CD4-positive, alpha-beta T cell (primary cell): ENCODE measurements around the gene ZNF443. TPM values are rescaled to one million over a fixed set of nuclear protein-coding genes. Genes with fewer than 3 reads are reported as not detected.
"Not testable (repeated sequence)": the region's sequence is repeated elsewhere in the genome, so short reads cannot be mapped to it uniquely, and the experiment has no call there.

ENCODE experiments used
- ATAC-seq: fragments of 200-7000 bp; cut with Tn5 transposase; one replicate; pipeline ENCODE4 v1.10.0; 2022; ENCODE audit warnings: mild to moderate bottlenecking; ENCODE audit not compliant: poor library complexity
- CTCF ChIA-PET: fragments of 350-600 bp; sonication (Branson Sonifier 250); formaldehyde crosslinking; loops from one replicate; lab custom pipeline; 2021; ENCODE audit warnings: antibody characterized with exemption, inconsistent platforms; lab: Charles Lee
- POLR2A ChIA-PET: fragments of 350-600 bp; sonication (Branson Sonifier 250); formaldehyde crosslinking; loops from one replicate; lab custom pipeline; 2021; ENCODE audit warnings: antibody characterized with exemption, inconsistent platforms; lab: Charles Lee
- DNase-seq, 14 experiments: peaks; one replicate each; pipeline ENCODE4 v3.0.0-alpha.2; 2013 to 2020; ENCODE audit warnings: mixed read lengths in 2 of 14
- H3K27ac ChIP-seq, 2 donors: one replicate each; pipeline versions ENCODE4 v1.5.1 to v1.7.0; 2013; ENCODE audit warnings: low read length in 2 of 2, low read depth in 1 of 2, mild to moderate bottlenecking in 1 of 2
- H3K27me3 ChIP-seq, 2 experiments: 1 replicate in 1 of 2; 2 replicates in 1 of 2; pipeline versions ENCODE4 v1.6.1 to v1.7.0; 2013; ENCODE audit warnings: low read length in 2 of 2, control low read depth in 1 of 2, mild to moderate bottlenecking in 1 of 2, moderate library complexity in 1 of 2; ENCODE audit not compliant: insufficient read depth in 2 of 2, control insufficient read depth in 1 of 2
- H3K36me3 ChIP-seq: one replicate; pipeline ENCODE4 v1.6.1; 2013; ENCODE audit warnings: low read length, control low read depth; ENCODE audit not compliant: insufficient read depth
- H3K4me1 ChIP-seq: one replicate; pipeline ENCODE4 v1.6.1; 2013; ENCODE audit warnings: low read length, control low read depth; ENCODE audit not compliant: insufficient read depth
- H3K4me3 ChIP-seq: one replicate; pipeline ENCODE4 v1.5.1; 2013; ENCODE audit warnings: mild to moderate bottlenecking, low read length, moderate library complexity
- H3K9me3 ChIP-seq, 2 experiments: 1 replicate in 1 of 2; 2 replicates in 1 of 2; pipeline versions ENCODE4 v1.6.1 to v1.7.0; 2013; ENCODE audit warnings: low read length in 2 of 2, mild to moderate bottlenecking in 2 of 2, control low read depth in 1 of 2, moderate library complexity in 1 of 2; ENCODE audit not compliant: control insufficient read depth in 1 of 2, insufficient read depth in 1 of 2
- H3K27ac Mint-ChIP-seq: one replicate; pipeline ENCODE4 v1.8.0; 2020; ENCODE audit warnings: mixed read lengths
- H3K27me3 Mint-ChIP-seq: one replicate; pipeline ENCODE4 v1.8.0; 2021; ENCODE audit warnings: mixed read lengths
- H3K36me3 Mint-ChIP-seq: one replicate; pipeline ENCODE4 v1.8.0; 2021; ENCODE audit warnings: low read depth, mixed read lengths
- H3K4me1 Mint-ChIP-seq: one replicate; pipeline ENCODE4 v1.8.0; 2021; ENCODE audit warnings: low read depth, mixed read lengths
- H3K4me3 Mint-ChIP-seq: one replicate; pipeline ENCODE4 v1.8.0; 2020; ENCODE audit warnings: mild to moderate bottlenecking, mixed read lengths
- H3K9me3 Mint-ChIP-seq: one replicate; pipeline ENCODE4 v1.8.0; 2020; ENCODE audit warnings: mixed read lengths
- CTCF ChIP-seq: fragments of 200-600 bp; IDR thresholded peaks from one replicate; pipeline ENCODE4 v1.8.0; 2022; ENCODE audit warnings: antibody characterized with exemption, mild to moderate bottlenecking
- intact Hi-C, 2 experiments: fragments of 100-400 bp; cut with DNase I in 1 of 2; cut with micrococcal nuclease in 1 of 2; formaldehyde crosslinking; loops; one replicate each; pipeline versions ENCODE4 v1.15.1 to v1.9.0; 2023 to 2025; cut with DNase I, micrococcal nuclease
- total RNA-seq, 174 experiments: library from RNA in 2 of 174; stranded (reverse) in 2 of 174; gene quantifications; one replicate each; pipeline ENCODE4 v1.2.3 and lab custom pipeline; 2021 to 2026

Gene ZNF443
- total RNA-seq, 2 experiments from 2014 or later = 1.8 to 2.0 TPM

DNA sequence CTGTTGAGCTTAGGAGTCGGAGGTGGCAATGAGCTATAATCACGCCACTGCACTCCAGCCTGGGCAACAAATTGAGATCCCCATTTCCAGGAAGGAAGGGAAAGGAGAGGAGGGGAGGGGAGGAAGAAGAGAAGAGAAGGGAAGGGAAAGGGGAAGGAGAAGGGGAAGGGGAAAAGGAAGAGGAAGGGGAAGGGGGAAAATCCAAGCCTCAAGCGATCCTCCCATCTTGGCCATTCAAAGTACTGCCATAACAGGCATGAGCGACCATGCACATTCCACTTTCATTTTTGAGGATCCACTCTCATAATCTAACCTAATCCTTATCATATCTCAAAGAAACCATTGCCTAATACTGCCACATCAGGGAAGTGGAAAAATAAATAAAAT lies 14.9 kb downstream of the ZNF443 start:
- peaks cover 16 to 39% of the 10 kb centered on the region in 2 experiments for H3K9me3 ChIP-seq
- H3K27me3 Mint-ChIP-seq = no peaks in the 10 kb centered on the region
- POLR2A ChIA-PET = no interaction called here

DNA sequence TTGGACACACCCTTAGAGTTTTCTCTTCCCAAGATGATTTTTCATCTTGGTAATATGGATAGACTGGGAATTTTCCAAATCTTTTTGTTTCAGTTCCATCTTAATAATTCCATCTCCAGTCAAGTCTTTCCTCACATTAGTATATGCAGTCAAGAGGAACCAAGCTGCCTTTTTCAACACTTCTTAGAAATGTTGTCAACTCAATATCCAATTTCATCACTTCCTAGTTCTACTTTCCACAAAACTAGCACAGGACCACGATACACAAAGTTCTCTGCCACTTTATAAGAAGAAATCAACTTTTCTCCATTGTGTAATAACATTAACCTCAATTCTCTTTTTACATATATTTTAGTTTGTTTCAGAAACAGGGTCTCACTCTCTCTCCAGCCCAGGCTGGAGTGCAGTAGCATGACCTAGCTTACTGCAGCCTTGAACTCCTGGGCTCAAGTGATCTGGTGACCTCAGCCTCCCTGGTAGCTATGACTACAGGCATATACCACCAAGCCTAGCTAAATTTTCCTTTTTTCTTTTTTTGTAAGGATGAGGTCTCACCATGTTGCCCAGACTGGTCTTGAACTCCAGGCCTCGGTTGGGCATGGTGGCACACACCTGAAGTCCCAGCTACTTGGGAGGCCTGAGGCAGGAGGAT lies 15.5 kb downstream of the ZNF443 start:
- H3K9me3 ChIP-seq = peaks cover 11 to 42% of the 10 kb centered on the region in 2 experiments

More for the DNA sequence above, 14.9 kb downstream of the ZNF443 start:
- intact Hi-C loops = no loop called here
- Histone ChIP-seq H3K4me1 (no peaks in the 10 kb centered on the region), H3K27ac (no peak overlapping the region), H3K27me3 (no peaks in the 10 kb centered on the region), H3K4me3 (no peak overlapping the region), H3K36me3 (peaks cover 7% of the 10 kb centered on the region)
- DNase-seq = no peak
- Mint-ChIP-seq H3K4me1 (no peaks in the 10 kb centered on the region), H3K27ac (no peak overlapping the region), H3K9me3 (peaks cover 4% of the 10 kb centered on the region), H3K36me3 (peaks cover 80% of the 10 kb centered on the region), H3K4me3 (no peak overlapping the region)
- no peak for TF ChIP-seq CTCF
- CTCF ChIA-PET = no interaction called here
- ATAC-seq = no peak

GRCh38 chr19:12417273-12417672 lies 23.5 kb downstream of the ZNF443 start:
- H3K36me3 ChIP-seq, H3K4me1 Mint-ChIP-seq, DNase-seq, H3K4me1 ChIP-seq, H3K4me3 ChIP-seq, CTCF ChIA-PET, H3K4me3 Mint-ChIP-seq, H3K27me3 ChIP-seq, POLR2A ChIA-PET, intact Hi-C loops, H3K27me3 Mint-ChIP-seq, ATAC-seq, H3K27ac Mint-ChIP-seq, H3K27ac ChIP-seq: not testable (repeated sequence)
- H3K9me3 ChIP-seq = peaks cover 3 to 25% of the 10 kb centered on the region in 2 experiments
- Mint-ChIP-seq H3K36me3 (peaks cover 57% of the 10 kb centered on the region), H3K9me3 (peaks cover 10% of the 10 kb centered on the region)

More for the DNA sequence above, 15.5 kb downstream of the ZNF443 start:
- ATAC-seq (no peak), DNase-seq (no peak)
- Mint-ChIP-seq H3K4me1 (no peaks in the 10 kb centered on the region), H3K9me3 (peaks cover 4% of the 10 kb centered on the region), H3K27ac (no peak overlapping the region), H3K27me3 (no peaks in the 10 kb centered on the region), H3K4me3 (no peak overlapping the region), H3K36me3 (peaks cover 80% of the 10 kb centered on the region)
- Histone ChIP-seq H3K36me3 (peaks cover 2% of the 10 kb centered on the region), H3K27ac (no peak overlapping the region), H3K4me3 (no peak overlapping the region), H3K4me1 (no peaks in the 10 kb centered on the region), H3K27me3 (no peaks in the 10 kb centered on the region)
- CTCF ChIA-PET = no interaction called here
- intact Hi-C loops = no loop called here
- POLR2A ChIA-PET = no interaction called here
- TF ChIP-seq CTCF = no peak

GRCh38 chr19:12411893-12412292 lies 28.9 kb downstream of the ZNF443 start:
- Mint-ChIP-seq H3K4me3 (no peak overlapping the region), H3K4me1 (no peaks in the 10 kb centered on the region), H3K9me3 (peaks cover 10% of the 10 kb centered on the region), H3K36me3 (peaks cover 17% of the 10 kb centered on the region), H3K27me3 (no peaks in the 10 kb centered on the region), H3K27ac (no peak overlapping the region)
- ChIA-PET CTCF (no interaction called here), POLR2A (no interaction called here)
- H3K36me3 ChIP-seq = no peaks in the 10 kb centered on the region
- no peaks in the 10 kb centered on the region for H3K27me3 ChIP-seq
- H3K27ac ChIP-seq = no peak overlapping the region
- DNase-seq = no peak
- H3K4me1 ChIP-seq = no peaks in the 10 kb centered on the region
- peaks cover 0 to 6% of the 10 kb centered on the region in 2 experiments for H3K9me3 ChIP-seq
- no peak for ATAC-seq
- no peak for TF ChIP-seq CTCF
- intact Hi-C loops = no loop called here
- H3K4me3 ChIP-seq = no peak overlapping the region
